Activated T-cell treated with anti-CD3 and anti-CD28 coated beads, Interleukin-2, amount 50 U/mL, for 48 hours (primary cell): ENCODE results near the gene SLIT1.
A peak's percentile ranks its signal among the peaks of the same experiment; 100 is the strongest.

Experiments used
- DNase-seq, 2 experiments: peaks; one replicate each; pipeline ENCODE4 v3.0.0-alpha.2; 2020

SLIT1 gene

GRCh38 chr10:97200616-97201015 is 14.9 kb upstream of the SLIT1 start:
- no peak for DNase-seq

- no peak for DNase-seq
Observed at GRCh38 chr10:97199152-97199551, 13.4 kb upstream of the SLIT1 start.

GRCh38 chr10:97197030-97197500 is 11.3 kb upstream of the SLIT1 start:
- no peak for DNase-seq

GRCh38 chr10:97196223-97197029 is 10.7 kb upstream of the SLIT1 start:
- DNase-seq = peak; percentile 74 to 78

- peak in 1 of 2 experiments; percentile 23 for DNase-seq
Observed at GRCh38 chr10:97195706-97196222, 10.0 kb upstream of the SLIT1 start.

GRCh38 chr10:97192952-97193435 is 7.2 kb upstream of the SLIT1 start:
- DNase-seq = no peak

- DNase-seq = no peak
Observed at GRCh38 chr10:97190450-97190849, 4.7 kb upstream of the SLIT1 start.

- DNase-seq = no peak
Observed at GRCh38 chr10:97188261-97188711, 2.5 kb upstream of the SLIT1 start.

GRCh38 chr10:97186911-97187310 is 1.2 kb upstream of the SLIT1 start:
- no peak for DNase-seq

- no peak for DNase-seq
Observed at GRCh38 chr10:97184971-97185325, 811 bp downstream of the SLIT1 start.

- no peak for DNase-seq
Observed at GRCh38 chr10:97183314-97183713, 2.4 kb downstream of the SLIT1 start.

- DNase-seq = no peak
Observed at GRCh38 chr10:97182288-97182990, 3.3 kb downstream of the SLIT1 start.

- no peak for DNase-seq
Observed at GRCh38 chr10:97180986-97181385, 4.8 kb downstream of the SLIT1 start.

- DNase-seq = no peak
Observed at GRCh38 chr10:97180363-97180755, 5.4 kb downstream of the SLIT1 start.

- DNase-seq = peak in 1 of 2 experiments; percentile 23
Observed at GRCh38 chr10:97179731-97180362, 5.9 kb downstream of the SLIT1 start.

GRCh38 chr10:97179311-97179710 is 6.4 kb downstream of the SLIT1 start:
- DNase-seq = no peak

- no peak for DNase-seq
Observed at GRCh38 chr10:97178074-97178473, 7.7 kb downstream of the SLIT1 start.

- no peak for DNase-seq
Observed at GRCh38 chr10:97176226-97176625, 9.5 kb downstream of the SLIT1 start.

- no peak for DNase-seq
Observed at GRCh38 chr10:97175586-97175985, 10.2 kb downstream of the SLIT1 start.

- DNase-seq = no peak
Observed at GRCh38 chr10:97174941-97175340, 10.8 kb downstream of the SLIT1 start.

- no peak for DNase-seq
Observed at GRCh38 chr10:97174276-97174775, 11.4 kb downstream of the SLIT1 start.

- DNase-seq = no peak
Observed at GRCh38 chr10:97173036-97173435, 12.7 kb downstream of the SLIT1 start.

- DNase-seq = no peak
Observed at GRCh38 chr10:97171001-97171400, 14.8 kb downstream of the SLIT1 start.
